SH-SY5Y (cell line): ENCODE results near the gene CGB8.

Experiments used
- GATA2 ChIP-seq: IDR thresholded peaks from 2 replicates; pipeline ENCODE4 v1.6.1; 2011; ENCODE audit warnings: mild to moderate bottlenecking, low read depth, low read length
- GATA3 ChIP-seq: IDR thresholded peaks from 2 replicates; pipeline ENCODE4 v1.6.1; 2011; ENCODE audit warnings: low read depth, mild to moderate bottlenecking, low read length, moderate library complexity

- TF ChIP-seq GATA2 (no peak), GATA3 (no peak)
These were observed 49.2 kb downstream of the CGB8 start for GRCh38 chr19:48999481-49000325.
